ENCODE results near the gene TCOF1. TPM values are rescaled to one million over a fixed set of nuclear protein-coding genes. Genes with fewer than 3 reads are reported as not detected.

TCOF1 gene
- total and polyA plus RNA-seq, 2 of the 8 experiments (the other 6 are each of a cell fraction or from before 2014, with no cell fraction given), result 35.9 to 170 TPM

GRCh38 chr5:150340614-150341255 is 16.8 kb upstream of the TCOF1 start:
- Histone ChIP-seq H4K8ac (ENCODE audit: extremely low read depth, insufficient read depth, low read length) (no peak overlapping the region), H3K36me3 (ENCODE audit: control insufficient read depth in 2 of 4, insufficient read depth in 4 of 4, low read length in 3 of 4) (no peaks in the 10 kb centered on the region), H4K20me1 (replicated peaks in 1 of 2; ENCODE audit: control insufficient read depth in 1 of 2, insufficient read depth in 2 of 2, low read length in 2 of 2) (no peaks in the 10 kb centered on the region), H3K14ac (ENCODE audit: insufficient read length) (no peak overlapping the region), H2AK5ac (ENCODE audit: low read depth, low read length) (no peak overlapping the region), H3K9ac (replicated peaks in 1 of 4; ENCODE audit: extremely low read depth in 1 of 4, low read depth in 3 of 4, low read length in 3 of 4) (no peak overlapping the region), H3K4me2 (ENCODE audit: insufficient read depth in 1 of 2, low read depth in 2 of 2, low read length in 2 of 2) (no peak overlapping the region), H2BK12ac (ENCODE audit: low read depth, low read length) (no peak overlapping the region), H3K56ac (replicated peaks; ENCODE audit: insufficient read length, low read depth, low read length) (no peak overlapping the region), H2BK5ac (ENCODE audit: low read depth, low read length) (no peak overlapping the region), H3K23ac (ENCODE audit: insufficient read length) (no peak overlapping the region), H3K27me3 (replicated peaks in 1 of 4; ENCODE audit: control insufficient read depth in 3 of 4, extremely low read depth in 1 of 4, insufficient read depth in 3 of 4, low read length in 3 of 4) (no peaks in the 10 kb centered on the region), H3K9me3 (ENCODE audit: insufficient read depth in 2 of 2, low read depth in 1 of 2, low read length in 1 of 2) (no peaks in the 10 kb centered on the region), H3K4me1 (replicated peaks in 1 of 4; ENCODE audit: control insufficient read depth in 3 of 4, insufficient read depth in 4 of 4, low read length in 3 of 4) (no peaks in the 10 kb centered on the region), H2BK20ac (ENCODE audit: low read length) (no peak overlapping the region), H4K5ac (ENCODE audit: insufficient read length, low read depth, low read length) (no peak overlapping the region), H2AFZ (ENCODE audit: low read length) (no peak overlapping the region), H3K18ac (ENCODE audit: extremely low read depth, low read length) (no peak overlapping the region), H3K23me2 (ENCODE audit: low read depth, low read length) (peaks cover 1% of the 10 kb centered on the region; the same call in 1 of the 2 replicates), H2BK15ac (ENCODE audit: low read length) (no peak overlapping the region), H4K91ac (replicated peaks; ENCODE audit: insufficient read length, low read length) (no peak overlapping the region), H3K4me3 (ENCODE audit: extremely low read depth in 1 of 4, insufficient read depth in 2 of 4, low read depth in 3 of 4, low read length in 4 of 4) (no peak overlapping the region), H3K27ac (ENCODE audit: low read depth, low read length) (no peak overlapping the region), H3K79me1 (ENCODE audit: low read depth, low read length) (no peaks in the 10 kb centered on the region), H2BK120ac (replicated peaks; ENCODE audit: low read depth, low read length) (no peak overlapping the region), H3K79me2 (ENCODE audit: control insufficient read depth in 1 of 2, insufficient read depth in 2 of 2, low read length in 2 of 2) (no peaks in the 10 kb centered on the region), H3K4ac (replicated peaks; ENCODE audit: insufficient read length, low read depth, low read length) (no peak overlapping the region)
- FAIRE-seq, result no peak
- CTCF ChIA-PET (ENCODE audit: partially characterized antibody), result interaction anchor here (0.7 to 15.6 kb wide), 3 partner anchors 10 to 68 kb away, joined by 3 to 126 read pairs (median 3); no protein-coding TSS in a partner anchor
- POLR2A ChIA-PET (ENCODE audit: partially characterized antibody), result interaction anchor here (0.7 kb wide), 1 partner anchor 15 kb away, joined by 4 read pairs; no protein-coding TSS in a partner anchor
- 93% methylated on average over 7 of the region's 7 CpGs; no CpG with 5 or more reads in 1 of the 2 experiments for WGBS, 2 experiments (ENCODE audit: extremely low coverage in 1 of 2, insufficient coverage in 1 of 2, insufficient read length in 1 of 2, insufficient replicate concordance in 2 of 2, low coverage in 1 of 2, low lambda C conversion rate in 2 of 2, missing lambda C conversion rate in 1 of 2)
- no peak for DNase-seq (ENCODE audit: low read depth in 1 of 2, low spot score in 2 of 2)
- TF ChIP-seq KDM5A (IDR thresholded peaks at IDR 0.05; ENCODE audit: low read length) (no peak), FOSL1 (IDR thresholded peaks at IDR 0.05; ENCODE audit: insufficient read depth, low read depth, low read length) (no peak), TAF1 (IDR thresholded peaks at IDR 0.05; ENCODE audit: low read depth, low read length) (no peak), BRCA1 (IDR thresholded peaks at IDR 0.05; ENCODE audit: low read depth, low read length) (no peak), POU5F1 (IDR thresholded peaks at IDR 0.05; ENCODE audit: low read depth, low read length) (no peak)
